Activated naive CD8-positive, alpha-beta T cell treated with anti-CD3 and anti-CD28 coated beads for 36 hours (primary cell): ENCODE data around the gene PRG3. TPM values are rescaled to one million over a fixed set of nuclear protein-coding genes. Genes with fewer than 3 reads are reported as not detected.
A peak's percentile ranks its signal among the peaks of the same experiment; 100 is the strongest.
"Not testable (repeated sequence)": the region's sequence is repeated elsewhere in the genome, so short reads cannot be mapped to it uniquely, and the experiment has no call there.

Experiments
- DNase-seq: peaks from one replicate; pipeline ENCODE4 v3.0.0; 2021
- H3K27ac Mint-ChIP-seq: one replicate; pipeline ENCODE4 v1.8.0; 2022; ENCODE audit warnings: mild to moderate bottlenecking, moderate library complexity, mixed read lengths
- H3K27me3 Mint-ChIP-seq: one replicate; pipeline ENCODE4 v1.8.0; 2022; ENCODE audit warnings: mild to moderate bottlenecking, mixed read lengths
- H3K36me3 Mint-ChIP-seq: one replicate; pipeline ENCODE4 v1.8.0; 2021; ENCODE audit warnings: mild to moderate bottlenecking, mixed read lengths
- H3K4me1 Mint-ChIP-seq: one replicate; pipeline ENCODE4 v1.8.0; 2021; ENCODE audit warnings: mixed read lengths
- H3K4me3 Mint-ChIP-seq: one replicate; pipeline ENCODE4 v1.8.0; 2022; ENCODE audit warnings: mild to moderate bottlenecking, moderate library complexity, mixed read lengths
- H3K9me3 Mint-ChIP-seq: one replicate; pipeline ENCODE4 v1.8.0; 2022; ENCODE audit warnings: mixed read lengths
- total RNA-seq, 2 experiments: library from RNA; stranded (reverse); gene quantifications; one replicate each; pipeline ENCODE4 v1.2.3, GENCODE V29; 2021

The PRG3 gene
- total RNA-seq, 2 experiments from 2014 or later: not detected

DNA sequence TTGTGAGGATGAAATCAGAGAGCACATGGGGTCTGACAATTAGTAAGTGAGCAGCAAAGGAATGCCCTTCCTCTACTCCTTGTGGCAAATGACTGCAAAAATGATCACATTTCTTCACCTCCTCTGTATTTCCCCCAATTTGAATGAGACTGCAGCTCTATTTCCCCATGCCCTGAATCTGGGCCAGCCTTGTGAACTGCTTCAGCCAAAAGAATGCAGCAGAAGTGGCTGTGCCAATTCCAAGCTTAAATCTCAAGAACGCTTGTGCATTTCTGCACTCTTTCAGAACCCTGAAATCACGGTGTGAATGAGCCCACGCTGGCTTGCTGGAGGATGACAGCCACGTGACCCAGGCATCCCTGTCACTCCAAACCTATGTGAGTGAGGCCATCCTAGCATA, 36.1 kb upstream of the PRG3 start:
- Mint-ChIP-seq H3K27me3 (no peaks in the 10 kb centered on the region), H3K4me3 (no peak overlapping the region), H3K27ac (no peak overlapping the region), H3K9me3 (no peaks in the 10 kb centered on the region), H3K36me3 (peaks cover 86% of the 10 kb centered on the region), H3K4me1 (peaks cover 67% of the 10 kb centered on the region)
- no peak for DNase-seq

GRCh38 chr11:57416436-57416835, 35.5 kb upstream of the PRG3 start:
- Mint-ChIP-seq H3K4me1 (peaks cover 63% of the 10 kb centered on the region), H3K27me3 (no peaks in the 10 kb centered on the region), H3K9me3 (no peaks in the 10 kb centered on the region), H3K27ac (no peak overlapping the region), H3K4me3 (no peak overlapping the region), H3K36me3 (peaks cover 83% of the 10 kb centered on the region)
- DNase-seq: no peak

GRCh38 chr11:57414612-57415212, 33.8 kb upstream of the PRG3 start:
- H3K4me3 Mint-ChIP-seq: no peak overlapping the region
- H3K4me1 Mint-ChIP-seq: peaks cover 58% of the 10 kb centered on the region
- DNase-seq: no peak
- H3K27me3 Mint-ChIP-seq: no peaks in the 10 kb centered on the region
- H3K36me3 Mint-ChIP-seq: peaks cover 79% of the 10 kb centered on the region
- H3K9me3 Mint-ChIP-seq: no peaks in the 10 kb centered on the region
- H3K27ac Mint-ChIP-seq: no peak overlapping the region

DNA sequence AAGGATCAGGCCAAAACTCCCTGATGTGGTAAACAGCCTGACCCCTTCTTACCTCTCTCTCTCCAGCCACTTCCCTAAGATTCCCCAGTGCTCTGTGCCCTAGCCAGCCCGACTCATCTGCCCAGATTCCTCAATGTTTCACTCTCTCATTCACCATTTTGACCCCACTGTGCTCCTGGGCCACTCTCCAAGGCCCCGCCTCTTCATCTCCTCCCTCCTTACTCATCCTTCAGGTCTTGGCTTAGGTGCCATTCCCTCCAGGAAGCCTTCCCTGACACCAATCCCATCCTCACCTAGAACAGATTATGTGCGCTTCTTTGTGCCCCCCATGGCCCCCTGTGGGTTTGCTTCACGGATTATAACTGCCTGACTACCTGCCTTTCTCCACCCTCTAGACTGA, 32.7 kb upstream of the PRG3 start:
- H3K27me3 Mint-ChIP-seq: no peaks in the 10 kb centered on the region
- H3K36me3 Mint-ChIP-seq: peaks cover 80% of the 10 kb centered on the region
- no peaks in the 10 kb centered on the region for H3K9me3 Mint-ChIP-seq
- peaks cover 59% of the 10 kb centered on the region for H3K4me1 Mint-ChIP-seq
- H3K4me3 Mint-ChIP-seq: peak overlapping the region; percentile 6
- DNase-seq: no peak
- H3K27ac Mint-ChIP-seq: peak overlapping the region; percentile 10

GRCh38 chr11:57410287-57410686, 29.3 kb upstream of the PRG3 start:
- no peak for DNase-seq
- H3K4me3 Mint-ChIP-seq: no peak overlapping the region
- H3K27me3 Mint-ChIP-seq: no peaks in the 10 kb centered on the region
- H3K9me3 Mint-ChIP-seq: no peaks in the 10 kb centered on the region
- H3K36me3 Mint-ChIP-seq: peaks cover 80% of the 10 kb centered on the region
- H3K4me1 Mint-ChIP-seq: peaks cover 70% of the 10 kb centered on the region
- peak overlapping the region; percentile 67 for H3K27ac Mint-ChIP-seq

- Mint-ChIP-seq H3K27me3 (no peaks in the 10 kb centered on the region), H3K27ac (peak overlapping the region; percentile 92), H3K9me3 (no peaks in the 10 kb centered on the region), H3K36me3 (peaks cover 79% of the 10 kb centered on the region), H3K4me1 (peaks cover 68% of the 10 kb centered on the region), H3K4me3 (no peak overlapping the region)
- DNase-seq: no peak
These were observed 28.6 kb upstream of the PRG3 start for GRCh38 chr11:57409321-57410100.

- Mint-ChIP-seq H3K4me1 (peaks cover 68% of the 10 kb centered on the region), H3K36me3 (peaks cover 76% of the 10 kb centered on the region), H3K4me3 (no peak overlapping the region), H3K9me3 (no peaks in the 10 kb centered on the region), H3K27ac (peak overlapping the region; percentile 92), H3K27me3 (no peaks in the 10 kb centered on the region)
- no peak for DNase-seq
These were observed 27.8 kb upstream of the PRG3 start for GRCh38 chr11:57408771-57409170.

- Mint-ChIP-seq H3K36me3 (peaks cover 73% of the 10 kb centered on the region), H3K9me3 (no peaks in the 10 kb centered on the region), H3K4me3 (no peak overlapping the region), H3K27me3 (no peaks in the 10 kb centered on the region), H3K27ac (peak overlapping the region; percentile 92), H3K4me1 (peaks cover 62% of the 10 kb centered on the region)
- no peak for DNase-seq
These were observed 27.1 kb upstream of the PRG3 start for GRCh38 chr11:57407941-57408475.

DNA sequence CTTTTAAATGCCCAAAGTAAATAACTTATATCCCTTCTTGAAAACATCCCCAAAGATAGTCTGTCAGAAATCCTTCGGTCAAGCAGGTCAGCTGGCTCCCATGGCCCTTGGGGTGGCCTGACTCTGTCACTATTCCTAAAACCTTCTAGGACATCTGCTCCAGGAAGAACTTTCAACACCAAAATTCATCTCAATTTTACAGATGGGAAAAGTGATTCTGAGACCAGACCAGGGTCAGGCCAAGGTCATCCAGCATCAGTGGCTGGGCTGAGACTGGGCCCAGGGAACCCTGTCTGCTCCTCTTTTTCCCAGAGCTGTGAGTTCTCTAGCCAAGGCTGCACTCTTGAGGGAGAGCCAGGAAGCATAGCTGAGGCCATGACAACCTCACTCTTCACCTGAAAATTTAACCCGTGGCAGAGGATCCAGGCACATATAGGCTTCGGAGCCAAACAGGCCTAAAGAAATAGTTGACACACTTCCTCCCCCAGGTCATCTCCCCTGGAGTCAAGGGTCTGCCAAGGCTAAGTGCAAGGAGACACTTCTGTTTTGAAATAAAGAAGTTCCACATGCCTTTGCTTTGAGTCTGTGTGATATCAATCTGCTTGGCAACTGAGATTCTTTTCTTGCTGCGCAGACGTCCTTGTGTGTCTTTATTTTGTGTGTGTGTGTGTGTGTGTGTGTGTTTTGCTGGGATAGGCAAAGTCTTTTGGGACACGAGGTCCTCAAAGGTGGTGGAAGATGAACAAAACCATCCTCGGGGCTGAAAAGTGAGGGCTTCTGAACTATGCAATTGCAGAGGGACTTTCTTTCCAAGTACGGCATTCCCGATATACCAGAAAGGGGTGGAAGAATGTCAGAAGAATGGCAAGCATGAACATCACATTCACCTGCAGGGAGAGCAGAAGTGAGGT, 26.3 kb upstream of the PRG3 start:
- H3K36me3 Mint-ChIP-seq: peaks cover 75% of the 10 kb centered on the region
- H3K4me3 Mint-ChIP-seq: no peak overlapping the region
- no peaks in the 10 kb centered on the region for H3K27me3 Mint-ChIP-seq
- H3K9me3 Mint-ChIP-seq: no peaks in the 10 kb centered on the region
- peak overlapping the region; percentile 92 for H3K27ac Mint-ChIP-seq
- peaks cover 62% of the 10 kb centered on the region for H3K4me1 Mint-ChIP-seq
- no peak for DNase-seq

- H3K36me3 Mint-ChIP-seq: peaks cover 70% of the 10 kb centered on the region
- H3K4me3 Mint-ChIP-seq: peak overlapping the region; percentile 19
- H3K27me3 Mint-ChIP-seq: no peaks in the 10 kb centered on the region
These were observed 25.5 kb upstream of the PRG3 start for GRCh38 chr11:57406337-57406904.

DNA sequence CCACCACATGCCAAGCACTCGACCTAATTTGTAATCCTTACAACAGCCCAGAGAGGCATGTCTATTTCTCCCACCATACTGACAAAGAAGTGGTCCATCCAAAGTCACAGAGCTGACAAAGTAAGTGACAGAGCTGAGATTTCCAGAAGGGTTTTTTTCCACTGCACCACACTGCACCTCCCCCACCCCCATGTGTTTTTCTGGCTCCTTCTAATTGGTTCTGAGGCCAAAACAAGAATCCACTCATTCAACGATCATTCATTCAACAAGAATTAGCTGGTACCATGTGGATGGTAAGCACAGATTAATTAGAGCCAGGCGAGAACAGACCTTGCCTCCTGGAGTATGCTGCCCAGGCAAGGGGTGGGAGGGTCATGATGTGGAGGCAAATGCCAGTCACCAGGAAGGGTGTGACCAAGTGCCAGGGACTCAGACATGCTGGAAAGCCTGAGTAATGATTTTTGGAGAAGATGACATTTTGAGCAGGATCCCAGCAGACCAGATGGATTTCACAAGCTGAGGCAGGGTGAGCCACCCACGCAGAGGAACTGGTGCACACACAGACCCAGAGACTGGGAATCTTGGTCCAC, 24.4 kb upstream of the PRG3 start:
- DNase-seq: no peak
- peaks cover 64% of the 10 kb centered on the region for H3K36me3 Mint-ChIP-seq
- H3K9me3 Mint-ChIP-seq: no peaks in the 10 kb centered on the region
- peak overlapping the region; percentile 92 for H3K27ac Mint-ChIP-seq
- H3K27me3 Mint-ChIP-seq: no peaks in the 10 kb centered on the region
- H3K4me1 Mint-ChIP-seq: peaks cover 56% of the 10 kb centered on the region
- H3K4me3 Mint-ChIP-seq: peak overlapping the region; percentile 44

More at GRCh38 chr11:57406337-57406904, 25.5 kb upstream of the PRG3 start:
- H3K9me3 Mint-ChIP-seq: no peaks in the 10 kb centered on the region
- peak; percentile 67 for DNase-seq
- peak overlapping the region; percentile 92 for H3K27ac Mint-ChIP-seq
- peaks cover 59% of the 10 kb centered on the region for H3K4me1 Mint-ChIP-seq

DNA sequence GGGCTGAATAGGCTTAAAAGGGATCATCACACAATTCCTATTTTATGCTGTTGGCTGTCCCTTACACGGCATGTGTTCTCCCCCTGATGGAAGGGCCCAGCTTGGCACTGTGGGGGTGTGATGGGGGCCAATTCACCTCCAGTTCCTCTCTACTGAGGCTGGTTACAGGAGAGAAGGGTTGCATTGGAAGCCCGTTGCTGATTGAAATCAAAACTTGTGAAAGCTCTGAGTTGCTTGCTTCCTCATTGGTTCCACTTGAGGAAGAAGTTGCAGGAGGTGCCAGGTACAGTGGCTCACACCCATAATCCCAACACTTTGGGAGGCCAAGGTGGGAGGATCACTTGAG, 22.8 kb upstream of the PRG3 start:
- Mint-ChIP-seq H3K4me3 (no peak overlapping the region), H3K27ac (no peak overlapping the region), H3K36me3 (peaks cover 49% of the 10 kb centered on the region), H3K9me3 (no peaks in the 10 kb centered on the region), H3K4me1 (peaks cover 42% of the 10 kb centered on the region), H3K27me3 (no peaks in the 10 kb centered on the region)
- DNase-seq: no peak

GRCh38 chr11:57403003-57403801, 22.3 kb upstream of the PRG3 start:
- not testable (repeated sequence) for H3K4me3 Mint-ChIP-seq, H3K27ac Mint-ChIP-seq, DNase-seq, H3K27me3 Mint-ChIP-seq, H3K9me3 Mint-ChIP-seq
- H3K36me3 Mint-ChIP-seq: peaks cover 49% of the 10 kb centered on the region
- peaks cover 38% of the 10 kb centered on the region for H3K4me1 Mint-ChIP-seq
